HUDEP-2 (cell line): ENCODE results near the gene MRGPRF.
"Not testable (repeated sequence)": the region's sequence is repeated elsewhere in the genome, so short reads cannot be mapped to it uniquely, and the experiment has no call there.

Experiments used
- DNase-seq, 76 experiments: peaks; one replicate each; lab custom pipeline; 2025; ENCODE audit not compliant: unreplicated experiment in 76 of 76; lab: John Stamatoyannopoulos, UW

Gene MRGPRF

GRCh38 chr11:68992743-68993255, 20.2 kb downstream of the MRGPRF start:
- no peak for DNase-seq

- DNase-seq = no peak
Measured at GRCh38 chr11:68990995-68991780, 21.9 kb downstream of the MRGPRF start.

- DNase-seq = no peak
Measured at GRCh38 chr11:68989936-68990606, 23.0 kb downstream of the MRGPRF start.

GRCh38 chr11:68988491-68988890, 24.6 kb downstream of the MRGPRF start:
- no peak for DNase-seq

GRCh38 chr11:68987211-68987610, 25.8 kb downstream of the MRGPRF start:
- DNase-seq = no peak

- peak in 47 of 76 experiments; percentile 9 to 63 (median 32) for DNase-seq
Measured at GRCh38 chr11:68983801-68984200, 29.2 kb downstream of the MRGPRF start.

- DNase-seq = no peak
Measured at GRCh38 chr11:68982134-68982533, 30.9 kb downstream of the MRGPRF start.

GRCh38 chr11:68980776-68981065, 32.3 kb downstream of the MRGPRF start, which contains the start of gene MRGPRD:
MRGPRD (minus strand) TSS chr11:68980986; CDS start chr11:68980986, 0 bp downstream.
- DNase-seq = no peak

- no peak for DNase-seq
Measured at GRCh38 chr11:68979931-68980775, 32.9 kb downstream of the MRGPRF start.

- DNase-seq = no peak
Measured at GRCh38 chr11:68978931-68979594, 34.0 kb downstream of the MRGPRF start.

GRCh38 chr11:68978626-68978930, 34.5 kb downstream of the MRGPRF start:
- DNase-seq = no peak

GRCh38 chr11:68977781-68978625, 35.0 kb downstream of the MRGPRF start:
- DNase-seq = no peak

- DNase-seq = no peak
Measured at GRCh38 chr11:68976563-68976962, 36.5 kb downstream of the MRGPRF start.

- no peak for DNase-seq
Measured at GRCh38 chr11:68976095-68976494, 37.0 kb downstream of the MRGPRF start.

GRCh38 chr11:68974421-68975194, 38.4 kb downstream of the MRGPRF start:
- DNase-seq = peak in 16 of 76 experiments; percentile 3 to 49 (median 14)

GRCh38 chr11:68973706-68974105, 39.3 kb downstream of the MRGPRF start:
- not testable (repeated sequence) for DNase-seq

- DNase-seq = no peak
Measured at GRCh38 chr11:68973219-68973618, 39.8 kb downstream of the MRGPRF start.

GRCh38 chr11:68970921-68971636, 42.0 kb downstream of the MRGPRF start:
- no peak for DNase-seq
